Transverse colon (tissue), 4 donors: Measurements from ENCODE around the gene COLQ. TPM values are rescaled to one million over a fixed set of nuclear protein-coding genes. Genes with fewer than 3 reads are reported as not detected.

Source experiments
- DNase-seq: peaks from one replicate; pipeline ENCODE4 v3.0.0-alpha.2; 2019
- H3K27ac ChIP-seq, 4 donors: fragments of 200-600 bp; sonication (generic); 2 replicates each; pipeline ENCODE4 v1.5.1; 2016 to 2018; ENCODE audit warnings: inconsistent platforms in 4 of 4
- H3K27me3 ChIP-seq: fragments of 200-600 bp; sonication (generic); 2 replicates; pipeline ENCODE4 v1.5.1; 2017; ENCODE audit warnings: inconsistent platforms
- H3K36me3 ChIP-seq, 4 donors: fragments of 200-600 bp; sonication (generic); 2 replicates each; pipeline ENCODE4 v1.5.1; 2017 to 2019; ENCODE audit warnings: inconsistent platforms in 4 of 4
- H3K4me1 ChIP-seq, 4 donors: fragments of 200-600 bp; sonication (generic); 2 replicates each; pipeline ENCODE4 v1.5.1; 2017 to 2020; ENCODE audit warnings: inconsistent platforms in 4 of 4
- H3K4me3 ChIP-seq, 4 donors: fragments of 200-600 bp; sonication (generic); 1 replicate in 1 of 4; 2 replicates in 3 of 4; pipeline versions ENCODE4 v1.5.1 to v1.6.1; 2017 to 2019; ENCODE audit warnings: inconsistent platforms in 4 of 4
- H3K9me3 ChIP-seq, 2 donors: fragments of 200-600 bp; sonication (generic); 2 replicates each; pipeline ENCODE4 v1.5.1; 2017 to 2019; ENCODE audit warnings: inconsistent platforms in 2 of 2
- CTCF ChIP-seq, 5 experiments: fragments of 200-600 bp in 3 of 5; fragments of 450-650 bp in 2 of 5; sonication (generic) in 3 of 5; IDR thresholded peaks; 1 replicate in 2 of 5; 2 replicates in 3 of 5; pipeline ENCODE4 v1.5.1; 2016 to 2017; ENCODE audit warnings: antibody characterized with exemption in 5 of 5, inconsistent platforms in 3 of 5, mild to moderate bottlenecking in 2 of 5, moderate library complexity in 1 of 5
- EP300 ChIP-seq: sonication (generic); formaldehyde crosslinking; IDR thresholded peaks from one replicate; pipeline ENCODE4 v1.6.1; 2017; ENCODE audit warnings: antibody characterized with exemption, low read depth
- POLR2A ChIP-seq: fragments of 450-650 bp; IDR thresholded peaks from one replicate; pipeline ENCODE4 v1.6.1; 2016; ENCODE audit warnings: antibody characterized with exemption, mild to moderate bottlenecking, moderate library complexity
- POLR2AphosphoS5 ChIP-seq, 3 donors: sonication (generic); formaldehyde crosslinking; IDR thresholded peaks; one replicate each; pipeline ENCODE4 v1.6.1; 2016; ENCODE audit warnings: antibody characterized with exemption in 3 of 3
- WGBS, 2 donors: methylation state at CpG; one replicate each; pipeline ENCODE4 v1.1.5; 2018; ENCODE audit warnings: low coverage in 1 of 2; 5-methylcytosine and 5-hydroxymethylcytosine counted together
- in situ Hi-C, 4 donors: fragments of 200-750 bp; cut with MboI; loops; one replicate each; pipeline versions ENCODE4 v1.15.0 to v1.15.1; 2017; ENCODE audit warnings: low sequenced_read_pairs in 3 of 4, low pct_ligation_motif_present in 1 of 4, low pct_unique_long_range_greater_than_20kb in 1 of 4
- intact Hi-C: fragments of 100-400 bp; cut with DNase I; formaldehyde crosslinking; loops from one replicate; pipeline ENCODE4 v1.15.1; 2023; ENCODE audit warnings: low total_unique reads
- total RNA-seq, 4 donors: library from RNA; depleted of rRNA; stranded (reverse); fragments of >200 nt; gene quantifications; one replicate each; pipeline ENCODE4 v1.1.0, GENCODE V29; 2016

COLQ gene
- total RNA-seq, 4 donors from 2014 or later = 0.68 to 1.7 TPM; not detected in 2

- in situ Hi-C loops (loop anchor here in 3 of 4 donors (25.0 kb wide), 4 partner anchors 113 to 438 kb away; partner anchors contain the start of genes EAF1 (in 3 of the 3), METTL6 (in 3 of the 3) and CAPN7 (in 2 of the 3)), intact Hi-C loops (loop anchor here (10.0 kb wide), 1 partner anchor 115 kb away; no protein-coding TSS in a partner anchor)
- no peak for DNase-seq
- no peak for TF ChIP-seq POLR2AphosphoS5 (IDR thresholded peaks at IDR 0.05)
- no peak for TF ChIP-seq CTCF (IDR thresholded peaks at IDR 0.05)
- no peak for TF ChIP-seq EP300
- no peak for TF ChIP-seq POLR2A
- Histone ChIP-seq H3K27ac (no peak overlapping the region), H3K4me1 (no peaks in the 10 kb centered on the region), H3K36me3 (no peaks in the 10 kb centered on the region), H3K4me3 (no peak overlapping the region), H3K9me3 (no peaks in the 10 kb centered on the region), H3K27me3 (no peaks in the 10 kb centered on the region)
- 89 to 96% methylated on average over 1 to 6 of the region's 6 CpGs for WGBS, 2 donors
These were observed 28.3 kb upstream of the COLQ start for GRCh38 chr3:15549846-15550245.

- intact Hi-C loops = no loop called here
These were observed 21.1 kb upstream of the COLQ start for GRCh38 chr3:15542614-15543013.

DNA sequence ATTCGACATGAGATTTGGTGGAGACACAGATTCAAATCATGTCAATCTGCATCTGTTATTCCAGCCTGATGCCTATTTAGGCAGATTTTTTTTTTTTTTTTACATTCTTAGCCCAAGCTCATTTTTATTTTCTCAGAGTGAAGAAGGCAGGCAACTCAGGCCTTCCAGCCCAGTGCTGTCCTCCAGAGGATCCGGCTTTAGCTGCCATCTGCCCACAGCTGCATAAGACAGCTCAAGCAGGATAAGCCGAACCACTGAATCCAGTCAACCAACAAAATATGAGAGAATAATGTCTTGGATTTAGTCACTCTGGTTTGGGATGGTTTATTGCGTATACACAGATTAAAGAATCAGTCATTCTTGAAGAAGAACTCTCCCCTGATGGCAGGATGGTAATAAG is 19.9 kb upstream of the COLQ start:
- Histone ChIP-seq H3K4me1 (no peaks in the 10 kb centered on the region), H3K4me3 (no peak overlapping the region), H3K36me3 (no peaks in the 10 kb centered on the region), H3K27ac (no peak overlapping the region), H3K27me3 (no peaks in the 10 kb centered on the region), H3K9me3 (no peaks in the 10 kb centered on the region)
- no peak for TF ChIP-seq EP300
- TF ChIP-seq POLR2A = no peak
- no peak for TF ChIP-seq CTCF (IDR thresholded peaks at IDR 0.05)
- no peak for TF ChIP-seq POLR2AphosphoS5 (IDR thresholded peaks at IDR 0.05)
- intact Hi-C loops (no loop called here), in situ Hi-C loops (no loop called here)
- DNase-seq = no peak
- WGBS, 2 donors = 90 to 92% methylated on average over 2 to 4 of the region's 4 CpGs

More at GRCh38 chr3:15542614-15543013, 21.1 kb upstream of the COLQ start:
- no peak overlapping the region for H3K4me3 ChIP-seq
- no peaks in the 10 kb centered on the region for H3K9me3 ChIP-seq
- no peaks in the 10 kb centered on the region for H3K4me1 ChIP-seq
- TF ChIP-seq POLR2AphosphoS5 (IDR thresholded peaks at IDR 0.05) (no peak), EP300 (no peak), CTCF (IDR thresholded peaks at IDR 0.05) (no peak), POLR2A (no peak)
- 54 to 73% methylated on average over 3 to 5 of the region's 5 CpGs for WGBS, 2 donors
- DNase-seq = no peak
- no peaks in the 10 kb centered on the region for H3K36me3 ChIP-seq
- in situ Hi-C loops = no loop called here
- no peaks in the 10 kb centered on the region for H3K27me3 ChIP-seq
- H3K27ac ChIP-seq = no peak overlapping the region

DNA sequence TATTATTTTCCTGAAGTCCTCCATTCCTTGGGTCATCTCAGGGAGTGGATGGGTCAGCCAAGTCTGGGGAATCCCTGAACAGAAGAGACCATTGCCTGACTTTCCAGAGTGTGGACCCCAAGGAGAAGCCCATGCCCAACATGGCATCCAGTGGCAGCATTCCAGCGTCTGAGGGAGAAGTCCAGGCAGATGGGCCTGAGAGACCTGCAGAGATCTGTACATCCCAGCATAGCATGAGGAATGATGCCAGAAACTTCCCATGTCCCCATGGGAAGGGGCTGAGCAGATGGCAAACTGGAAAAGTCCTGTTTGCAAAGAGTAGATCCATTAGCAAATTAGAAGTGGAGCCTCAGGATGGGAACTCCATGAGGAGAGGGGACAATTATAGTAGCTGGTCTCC is 17.6 kb upstream of the COLQ start:
- TF ChIP-seq POLR2A (no peak), CTCF (IDR thresholded peaks at IDR 0.05) (no peak), EP300 (no peak), POLR2AphosphoS5 (IDR thresholded peaks at IDR 0.05) (no peak)
- H3K4me1 ChIP-seq = no peaks in the 10 kb centered on the region
- H3K27ac ChIP-seq = no peak overlapping the region
- intact Hi-C loops = no loop called here
- in situ Hi-C loops = no loop called here
- no peaks in the 10 kb centered on the region for H3K9me3 ChIP-seq
- no peak overlapping the region for H3K4me3 ChIP-seq
- WGBS, 2 donors = 92% methylated on average over 1 of the region's 1 CpG; no CpG with 5 or more reads in 1 of the 2 donors
- no peak for DNase-seq
- no peaks in the 10 kb centered on the region for H3K36me3 ChIP-seq
- H3K27me3 ChIP-seq = no peaks in the 10 kb centered on the region
